ENCODE results near the gene DOK4. TPM values are rescaled to one million over a fixed set of nuclear protein-coding genes. Genes with fewer than 3 reads are reported as not detected.
A peak's percentile ranks its signal among the peaks of the same experiment; 100 is the strongest.

Gene DOK4
- total RNA-seq, 2 donors from 2014 or later = 17.9 to 22.1 TPM

DNA sequence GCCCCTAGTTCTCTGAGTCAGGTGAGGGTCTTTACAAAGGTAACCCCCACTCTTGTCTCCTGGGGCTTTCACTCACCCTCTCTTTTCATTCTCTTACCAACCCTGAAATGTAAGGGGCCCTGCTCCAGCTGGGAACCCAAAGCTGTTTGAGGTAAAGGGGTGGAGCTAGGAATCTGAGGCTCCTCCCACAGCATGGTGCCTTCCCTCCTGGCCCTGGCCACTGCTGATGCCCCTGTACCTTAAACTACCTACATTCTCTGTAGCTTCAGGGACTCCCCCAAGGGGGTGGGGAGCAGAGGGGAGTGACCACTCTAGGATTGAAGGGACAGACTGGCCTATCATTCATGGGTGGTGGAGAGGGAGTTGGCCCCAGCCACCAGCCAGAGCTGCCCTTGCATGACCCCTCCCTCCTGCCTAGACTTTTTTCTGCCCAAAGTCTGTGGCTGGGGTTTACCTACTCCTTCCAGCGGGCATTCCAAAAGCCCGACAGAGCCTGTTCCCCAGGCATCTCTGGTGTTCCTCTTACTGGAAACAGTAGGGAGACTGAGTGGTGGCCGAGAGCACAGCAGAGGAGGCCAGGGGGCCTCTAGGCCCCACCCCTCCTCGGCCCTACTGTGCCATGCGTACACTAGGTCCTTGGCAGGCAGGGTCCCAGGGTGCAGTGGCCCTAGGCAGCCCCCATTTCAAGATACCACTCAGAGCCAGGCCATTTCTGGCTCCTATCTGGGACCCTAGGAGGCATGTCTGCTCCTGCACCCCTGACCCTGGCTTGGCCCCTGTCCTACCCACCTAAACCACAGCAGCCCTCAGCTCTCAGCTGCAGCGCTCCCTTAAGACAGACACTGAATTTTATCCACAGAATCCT is 9.5 kb downstream of the DOK4 start:
- H3K4me1 ChIP-seq (ENCODE audit: control insufficient read depth, insufficient read depth, low read length) = peaks cover 14% of the 10 kb centered on the region
- H3K9me3 ChIP-seq (ENCODE audit: control insufficient read depth, low read length) = no peaks in the 10 kb centered on the region
- H3K36me3 ChIP-seq (ENCODE audit: control insufficient read depth, insufficient read depth, low read length) = peaks cover 16% of the 10 kb centered on the region
- peaks cover 30% of the 10 kb centered on the region for H3K4me1 Mint-ChIP-seq
- H3K27me3 Mint-ChIP-seq (ENCODE audit: insufficient read depth) = peaks cover 10% of the 10 kb centered on the region
- H3K36me3 Mint-ChIP-seq (ENCODE audit: low read depth) = peaks cover 7% of the 10 kb centered on the region
- no peak overlapping the region for H3K27ac Mint-ChIP-seq
- no peak overlapping the region for H3K4me3 ChIP-seq (ENCODE audit: low read length)
- H3K4me3 Mint-ChIP-seq = no peak overlapping the region
- 91% methylated on average over 6 of the region's 6 CpGs; no CpG with 5 or more reads in 1 of the 2 experiments for WGBS, 2 experiments (ENCODE audit: insufficient coverage in 1 of 2, insufficient read length in 1 of 2)
- H3K27ac ChIP-seq (ENCODE audit: low read depth, low read length) = no peak overlapping the region
- TF ChIP-seq, protein P1, sequence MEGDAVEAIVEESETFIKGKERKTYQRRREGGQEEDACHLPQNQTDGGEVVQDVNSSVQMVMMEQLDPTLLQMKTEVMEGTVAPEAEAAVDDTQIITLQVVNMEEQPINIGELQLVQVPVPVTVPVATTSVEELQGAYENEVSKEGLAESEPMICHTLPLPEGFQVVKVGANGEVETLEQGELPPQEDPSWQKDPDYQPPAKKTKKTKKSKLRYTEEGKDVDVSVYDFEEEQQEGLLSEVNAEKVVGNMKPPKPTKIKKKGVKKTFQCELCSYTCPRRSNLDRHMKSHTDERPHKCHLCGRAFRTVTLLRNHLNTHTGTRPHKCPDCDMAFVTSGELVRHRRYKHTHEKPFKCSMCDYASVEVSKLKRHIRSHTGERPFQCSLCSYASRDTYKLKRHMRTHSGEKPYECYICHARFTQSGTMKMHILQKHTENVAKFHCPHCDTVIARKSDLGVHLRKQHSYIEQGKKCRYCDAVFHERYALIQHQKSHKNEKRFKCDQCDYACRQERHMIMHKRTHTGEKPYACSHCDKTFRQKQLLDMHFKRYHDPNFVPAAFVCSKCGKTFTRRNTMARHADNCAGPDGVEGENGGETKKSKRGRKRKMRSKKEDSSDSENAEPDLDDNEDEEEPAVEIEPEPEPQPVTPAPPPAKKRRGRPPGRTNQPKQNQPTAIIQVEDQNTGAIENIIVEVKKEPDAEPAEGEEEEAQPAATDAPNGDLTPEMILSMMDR (conservative IDR thresholded peaks at IDR 0.05) = no peak
- H3K27me3 ChIP-seq (ENCODE audit: control insufficient read depth, insufficient read depth, low read length, poor library complexity, severe bottlenecking) = no peaks in the 10 kb centered on the region
- no peaks in the 10 kb centered on the region for H3K9me3 Mint-ChIP-seq
- peak; percentile 74 for DNase-seq
- no peak overlapping the region for H3K9ac ChIP-seq (ENCODE audit: extremely low read depth, low read length, poor library complexity, severe bottlenecking)

DNA sequence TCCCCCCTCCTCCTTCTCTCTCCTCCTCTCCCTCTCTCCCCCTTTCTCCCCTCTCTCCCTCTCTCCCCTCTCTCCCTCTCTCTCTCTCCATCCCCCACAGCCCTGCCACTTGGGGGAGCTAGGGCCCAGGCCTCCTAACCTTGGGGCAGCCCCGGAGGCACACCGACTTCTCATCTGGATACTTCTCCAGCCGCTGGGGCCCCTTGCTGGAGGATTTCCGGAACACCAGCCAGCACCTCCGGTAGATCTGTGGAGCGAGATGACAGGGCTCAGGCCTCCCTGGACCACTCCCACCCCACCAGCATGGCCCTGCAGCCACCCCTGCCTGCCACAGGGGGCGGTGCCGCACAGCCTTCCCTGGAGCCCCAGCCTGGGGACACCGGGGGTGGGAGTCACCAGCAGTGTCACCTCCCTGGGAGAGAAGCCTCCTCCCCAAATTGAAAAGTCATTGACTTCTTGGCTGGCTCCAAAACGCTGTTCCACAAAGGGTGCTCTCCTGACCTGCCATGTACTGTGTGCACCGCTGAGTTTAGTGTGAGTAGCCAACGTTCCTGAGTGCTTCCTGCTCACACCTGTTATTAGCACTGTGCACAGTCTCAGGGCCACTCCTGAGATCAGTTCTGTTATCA is 10.5 kb downstream of the DOK4 start:
- H3K9ac ChIP-seq (ENCODE audit: extremely low read depth, low read length, poor library complexity, severe bottlenecking) = no peak overlapping the region
- DNase-seq = peak; percentile 98
- Mint-ChIP-seq H3K4me3 (no peak overlapping the region), H3K9me3 (no peaks in the 10 kb centered on the region), H3K4me1 (peaks cover 40% of the 10 kb centered on the region), H3K27ac (no peak overlapping the region), H3K27me3 (ENCODE audit: insufficient read depth) (peaks cover 10% of the 10 kb centered on the region), H3K36me3 (ENCODE audit: low read depth) (peaks cover 14% of the 10 kb centered on the region)
- no peak overlapping the region for H3K27ac ChIP-seq (ENCODE audit: low read depth, low read length)
- TF ChIP-seq, protein P1 (conservative IDR thresholded peaks at IDR 0.05) = peak; percentile 93
- H3K4me1 ChIP-seq (ENCODE audit: control insufficient read depth, insufficient read depth, low read length) = peaks cover 19% of the 10 kb centered on the region
- H3K9me3 ChIP-seq (ENCODE audit: control insufficient read depth, low read length) = no peaks in the 10 kb centered on the region
- no peak overlapping the region for H3K4me3 ChIP-seq (ENCODE audit: low read length)
- H3K27me3 ChIP-seq (ENCODE audit: control insufficient read depth, insufficient read depth, low read length, poor library complexity, severe bottlenecking) = no peaks in the 10 kb centered on the region
- WGBS, 2 experiments (ENCODE audit: insufficient coverage in 1 of 2, insufficient read length in 1 of 2) = 14 to 34% methylated on average over 4 to 12 of the region's 12 CpGs
- H3K36me3 ChIP-seq (ENCODE audit: control insufficient read depth, insufficient read depth, low read length) = peaks cover 22% of the 10 kb centered on the region

DNA sequence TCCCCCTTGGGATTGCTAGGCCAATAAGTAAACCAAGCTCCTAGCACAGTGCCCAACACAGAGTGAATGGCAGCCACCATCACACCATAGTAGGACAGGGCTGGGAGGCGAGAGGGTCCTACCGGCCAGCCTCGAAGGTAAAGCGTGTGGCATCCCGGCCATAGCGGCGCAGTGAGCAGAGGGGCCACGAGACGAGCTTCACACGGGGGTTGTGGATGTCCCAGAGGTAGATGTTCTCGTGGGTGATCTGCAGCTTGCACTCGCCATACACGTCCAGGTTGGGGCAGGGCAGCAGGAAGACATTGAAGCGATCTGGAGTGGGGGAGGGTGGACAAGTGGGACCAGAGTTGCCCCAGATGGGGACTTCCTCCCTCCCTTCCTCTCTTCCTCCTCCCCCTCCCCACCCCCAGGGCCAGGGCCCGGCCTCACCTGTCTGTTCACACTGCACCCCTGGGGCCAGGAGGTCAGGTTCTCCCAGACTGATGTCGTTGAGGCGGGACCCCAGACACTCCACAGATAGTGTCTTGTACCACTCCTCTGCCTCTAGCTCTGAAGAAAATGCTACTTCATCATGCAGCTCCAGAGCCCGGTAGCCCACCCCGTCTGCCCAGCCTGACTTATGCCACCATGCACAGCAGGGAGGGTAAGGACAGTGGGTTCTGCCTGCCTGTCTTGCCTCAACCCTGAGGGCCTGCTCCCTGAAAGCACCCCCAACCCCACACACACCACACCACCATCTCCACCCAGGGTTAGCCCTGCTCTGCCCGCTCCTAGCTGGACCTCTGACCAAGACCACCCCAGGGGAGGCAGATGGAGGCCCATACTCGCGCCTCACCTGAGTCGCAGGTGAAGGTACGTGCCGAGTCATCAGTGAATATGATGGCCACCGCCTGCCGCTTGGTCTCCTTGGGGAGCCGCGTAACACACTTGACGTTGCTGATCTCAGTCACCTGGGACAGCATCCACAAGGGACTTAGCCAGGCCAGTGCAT is 11.3 kb downstream of the DOK4 start:
- DNase-seq = no peak
- Mint-ChIP-seq H3K27me3 (ENCODE audit: insufficient read depth) (peaks cover 8% of the 10 kb centered on the region), H3K9me3 (no peaks in the 10 kb centered on the region), H3K4me1 (peaks cover 36% of the 10 kb centered on the region), H3K36me3 (ENCODE audit: low read depth) (peaks cover 21% of the 10 kb centered on the region), H3K4me3 (no peak overlapping the region), H3K27ac (no peak overlapping the region)
- H3K4me3 ChIP-seq (ENCODE audit: low read length) = no peak overlapping the region
- WGBS, 2 experiments (ENCODE audit: insufficient coverage in 1 of 2, insufficient read length in 1 of 2) = 93 to 94% methylated on average over 19 to 30 of the region's 30 CpGs
- H3K4me1 ChIP-seq (ENCODE audit: control insufficient read depth, insufficient read depth, low read length) = peaks cover 19% of the 10 kb centered on the region
- no peaks in the 10 kb centered on the region for H3K27me3 ChIP-seq (ENCODE audit: control insufficient read depth, insufficient read depth, low read length, poor library complexity, severe bottlenecking)
- TF ChIP-seq, protein P1 (conservative IDR thresholded peaks at IDR 0.05) = no peak
- H3K36me3 ChIP-seq (ENCODE audit: control insufficient read depth, insufficient read depth, low read length) = peaks cover 31% of the 10 kb centered on the region
- H3K27ac ChIP-seq (ENCODE audit: low read depth, low read length) = no peak overlapping the region
- H3K9me3 ChIP-seq (ENCODE audit: control insufficient read depth, low read length) = no peaks in the 10 kb centered on the region
- no peak overlapping the region for H3K9ac ChIP-seq (ENCODE audit: extremely low read depth, low read length, poor library complexity, severe bottlenecking)
